ENCODE measurements around the gene SPPL2B. TPM values are rescaled to one million over a fixed set of nuclear protein-coding genes. Genes with fewer than 3 reads are reported as not detected.
A peak's percentile ranks its signal among the peaks of the same experiment; 100 is the strongest.

Gene SPPL2B
- total RNA-seq, 1 donor = 32.6 TPM

GRCh38 chr19:2286402-2287140, 41.9 kb upstream of the SPPL2B start:
- no peak overlapping the region for H2AFZ ChIP-seq (ENCODE audit: low read length)
- H3K9me3 ChIP-seq (ENCODE audit: low read depth, low read length) = no peaks in the 10 kb centered on the region
- H3K36me3 ChIP-seq (ENCODE audit: insufficient read depth, low read length) = no peaks in the 10 kb centered on the region
- DNase-seq (ENCODE audit: insufficient read length, low spot score, missing footprints) = peak; percentile 73
- H3K4me1 ChIP-seq (ENCODE audit: insufficient read depth, low read length) = peaks cover 7% of the 10 kb centered on the region
- TF ChIP-seq, protein P1, sequence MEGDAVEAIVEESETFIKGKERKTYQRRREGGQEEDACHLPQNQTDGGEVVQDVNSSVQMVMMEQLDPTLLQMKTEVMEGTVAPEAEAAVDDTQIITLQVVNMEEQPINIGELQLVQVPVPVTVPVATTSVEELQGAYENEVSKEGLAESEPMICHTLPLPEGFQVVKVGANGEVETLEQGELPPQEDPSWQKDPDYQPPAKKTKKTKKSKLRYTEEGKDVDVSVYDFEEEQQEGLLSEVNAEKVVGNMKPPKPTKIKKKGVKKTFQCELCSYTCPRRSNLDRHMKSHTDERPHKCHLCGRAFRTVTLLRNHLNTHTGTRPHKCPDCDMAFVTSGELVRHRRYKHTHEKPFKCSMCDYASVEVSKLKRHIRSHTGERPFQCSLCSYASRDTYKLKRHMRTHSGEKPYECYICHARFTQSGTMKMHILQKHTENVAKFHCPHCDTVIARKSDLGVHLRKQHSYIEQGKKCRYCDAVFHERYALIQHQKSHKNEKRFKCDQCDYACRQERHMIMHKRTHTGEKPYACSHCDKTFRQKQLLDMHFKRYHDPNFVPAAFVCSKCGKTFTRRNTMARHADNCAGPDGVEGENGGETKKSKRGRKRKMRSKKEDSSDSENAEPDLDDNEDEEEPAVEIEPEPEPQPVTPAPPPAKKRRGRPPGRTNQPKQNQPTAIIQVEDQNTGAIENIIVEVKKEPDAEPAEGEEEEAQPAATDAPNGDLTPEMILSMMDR (IDR thresholded peaks at IDR 0.05; ENCODE audit: extremely low read depth, low read depth, low read length) = no peak
- H3K79me2 ChIP-seq (ENCODE audit: insufficient read depth, low read length) = no peaks in the 10 kb centered on the region
- no peak overlapping the region for H3K4me3 ChIP-seq (ENCODE audit: insufficient read depth, low read length)
- no peak overlapping the region for H3K4me2 ChIP-seq (ENCODE audit: insufficient read depth, low read length)
- H3K27ac ChIP-seq (ENCODE audit: low read depth, low read length) = no peak overlapping the region
- peaks cover 32% of the 10 kb centered on the region for H3K27me3 ChIP-seq (ENCODE audit: insufficient read depth, low read length)
- peaks cover 75% of the 10 kb centered on the region for H4K20me1 ChIP-seq (ENCODE audit: insufficient read depth, low read length)

DNA sequence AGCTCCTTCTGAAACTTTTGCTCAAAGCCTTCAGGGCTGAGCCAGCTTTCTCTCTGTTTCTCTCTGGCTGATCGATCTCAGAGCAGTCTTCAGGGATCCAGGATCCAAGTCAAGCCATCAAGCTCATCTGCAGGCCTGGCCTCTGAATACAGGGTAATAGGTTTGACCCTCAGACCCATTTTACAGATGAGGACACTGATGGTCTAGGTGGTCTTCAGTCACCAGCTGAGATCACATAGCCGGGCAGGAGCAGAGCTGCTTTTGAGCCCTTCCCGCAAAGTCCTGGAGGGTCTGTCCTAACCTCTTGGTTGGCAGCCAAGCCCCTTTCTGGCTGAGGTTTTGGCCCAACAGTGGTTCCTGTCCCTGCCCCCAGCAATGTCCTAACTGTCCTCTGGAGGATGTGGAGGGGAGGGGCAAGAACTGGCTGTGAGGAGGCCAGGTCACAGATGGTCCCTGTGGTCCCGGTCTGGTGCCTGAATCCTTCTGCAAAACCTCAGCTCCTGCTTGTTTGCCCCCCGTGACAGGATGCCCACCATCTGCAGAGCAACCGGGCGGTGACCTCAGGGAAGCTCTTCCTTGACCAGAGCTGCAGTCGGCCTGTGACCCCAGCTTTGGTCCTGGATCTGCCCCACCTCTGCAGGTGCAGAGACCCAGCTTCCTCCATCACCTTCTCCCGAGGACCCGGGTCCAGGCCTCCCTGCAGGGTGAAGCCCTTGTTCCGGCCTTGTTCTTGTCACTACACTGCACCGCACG, 40.7 kb upstream of the SPPL2B start:
- Histone ChIP-seq H3K36me3 (ENCODE audit: insufficient read depth, low read length) (no peaks in the 10 kb centered on the region), H3K27ac (ENCODE audit: low read depth, low read length) (no peak overlapping the region), H3K4me1 (ENCODE audit: insufficient read depth, low read length) (no peaks in the 10 kb centered on the region), H4K20me1 (ENCODE audit: insufficient read depth, low read length) (peaks cover 71% of the 10 kb centered on the region), H3K27me3 (ENCODE audit: insufficient read depth, low read length) (peaks cover 36% of the 10 kb centered on the region), H3K79me2 (ENCODE audit: insufficient read depth, low read length) (no peaks in the 10 kb centered on the region), H3K4me2 (ENCODE audit: insufficient read depth, low read length) (no peak overlapping the region), H3K9me3 (ENCODE audit: low read depth, low read length) (no peaks in the 10 kb centered on the region), H3K4me3 (ENCODE audit: insufficient read depth, low read length) (no peak overlapping the region), H2AFZ (ENCODE audit: low read length) (no peak overlapping the region)
- DNase-seq (ENCODE audit: insufficient read length, low spot score, missing footprints) = peak; percentile 83
- TF ChIP-seq, protein P1 (IDR thresholded peaks at IDR 0.05; ENCODE audit: extremely low read depth, low read depth, low read length) = no peak

GRCh38 chr19:2288338-2288817, 40.1 kb upstream of the SPPL2B start:
- Histone ChIP-seq H3K4me3 (ENCODE audit: insufficient read depth, low read length) (no peak overlapping the region), H3K79me2 (ENCODE audit: insufficient read depth, low read length) (no peaks in the 10 kb centered on the region), H3K4me2 (ENCODE audit: insufficient read depth, low read length) (no peak overlapping the region), H3K9me3 (ENCODE audit: low read depth, low read length) (no peaks in the 10 kb centered on the region), H2AFZ (ENCODE audit: low read length) (no peak overlapping the region), H3K27me3 (ENCODE audit: insufficient read depth, low read length) (peaks cover 36% of the 10 kb centered on the region), H3K27ac (ENCODE audit: low read depth, low read length) (no peak overlapping the region), H4K20me1 (ENCODE audit: insufficient read depth, low read length) (peaks cover 69% of the 10 kb centered on the region), H3K4me1 (ENCODE audit: insufficient read depth, low read length) (no peaks in the 10 kb centered on the region), H3K36me3 (ENCODE audit: insufficient read depth, low read length) (no peaks in the 10 kb centered on the region)
- TF ChIP-seq, protein P1 (IDR thresholded peaks at IDR 0.05; ENCODE audit: extremely low read depth, low read depth, low read length) = no peak
- peak; percentile 88 for DNase-seq (ENCODE audit: insufficient read length, low spot score, missing footprints)

All from osteoblast (primary cell).